NCI-H187 (cell line): ENCODE measurements around the gene CIPC.

ENCODE experiments used
- DNase-seq, 2 experiments: peaks; one replicate each; lab custom pipeline; 2025; lab: John Stamatoyannopoulos, UW

CIPC gene

DNA sequence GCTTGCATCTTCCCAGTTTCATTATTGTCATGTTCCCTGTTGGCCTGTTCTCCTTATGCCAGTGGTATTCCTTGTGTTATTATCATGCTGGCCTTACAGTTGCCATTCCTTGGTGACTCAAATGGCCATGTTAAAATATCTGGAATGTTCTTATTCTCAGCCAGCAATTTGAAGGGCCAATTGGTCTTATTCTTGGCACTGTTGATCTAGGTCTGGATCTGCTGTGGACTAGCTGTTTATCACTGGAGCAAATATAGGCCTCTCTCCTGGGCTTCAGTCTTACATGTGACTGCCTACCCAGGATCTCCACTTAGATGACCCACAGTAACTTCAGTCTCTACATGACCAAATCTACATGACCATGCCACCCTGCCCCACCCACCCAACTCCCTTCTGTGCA lies 5.4 kb downstream of the CIPC start:
- no peak for DNase-seq

DNA sequence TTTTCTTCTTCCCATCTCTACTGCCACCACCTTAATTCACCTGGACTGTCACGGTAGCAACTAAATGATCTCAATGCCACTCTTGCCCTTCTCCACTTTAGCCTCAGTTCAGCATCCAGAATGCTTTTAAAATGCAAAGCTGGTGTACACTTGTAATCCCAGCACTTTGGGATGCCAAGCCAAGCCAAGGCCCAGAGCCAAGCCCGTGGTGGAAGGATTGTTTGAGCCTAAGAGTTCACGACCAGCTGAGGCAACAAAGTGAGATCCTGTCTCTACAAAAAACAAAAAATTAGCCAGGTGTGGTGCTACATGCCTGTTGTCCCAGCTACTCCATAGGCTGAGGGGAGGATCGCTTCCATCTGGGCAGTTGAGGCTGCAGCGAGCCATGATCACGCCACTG lies 5.9 kb downstream of the CIPC start:
- no peak for DNase-seq

DNA sequence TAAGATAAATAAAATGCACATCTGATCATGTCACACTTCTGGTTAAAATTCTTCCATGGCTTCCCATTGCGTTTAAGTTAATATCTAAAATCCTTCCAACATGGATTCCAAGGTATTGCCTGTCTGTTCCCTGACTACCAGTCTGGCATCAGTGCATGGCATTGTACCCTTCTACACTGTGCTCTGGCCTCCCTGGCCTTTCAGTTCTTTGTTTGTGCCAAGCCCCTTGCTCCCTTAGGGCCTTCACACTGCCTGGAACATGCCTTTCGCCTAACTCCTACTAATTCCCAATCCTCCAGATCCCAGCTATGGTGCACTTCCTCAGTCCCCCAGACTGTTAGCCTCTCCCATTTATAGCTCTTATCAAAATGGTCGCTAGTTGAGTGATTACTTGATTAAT lies 6.3 kb downstream of the CIPC start:
- no peak for DNase-seq

DNA sequence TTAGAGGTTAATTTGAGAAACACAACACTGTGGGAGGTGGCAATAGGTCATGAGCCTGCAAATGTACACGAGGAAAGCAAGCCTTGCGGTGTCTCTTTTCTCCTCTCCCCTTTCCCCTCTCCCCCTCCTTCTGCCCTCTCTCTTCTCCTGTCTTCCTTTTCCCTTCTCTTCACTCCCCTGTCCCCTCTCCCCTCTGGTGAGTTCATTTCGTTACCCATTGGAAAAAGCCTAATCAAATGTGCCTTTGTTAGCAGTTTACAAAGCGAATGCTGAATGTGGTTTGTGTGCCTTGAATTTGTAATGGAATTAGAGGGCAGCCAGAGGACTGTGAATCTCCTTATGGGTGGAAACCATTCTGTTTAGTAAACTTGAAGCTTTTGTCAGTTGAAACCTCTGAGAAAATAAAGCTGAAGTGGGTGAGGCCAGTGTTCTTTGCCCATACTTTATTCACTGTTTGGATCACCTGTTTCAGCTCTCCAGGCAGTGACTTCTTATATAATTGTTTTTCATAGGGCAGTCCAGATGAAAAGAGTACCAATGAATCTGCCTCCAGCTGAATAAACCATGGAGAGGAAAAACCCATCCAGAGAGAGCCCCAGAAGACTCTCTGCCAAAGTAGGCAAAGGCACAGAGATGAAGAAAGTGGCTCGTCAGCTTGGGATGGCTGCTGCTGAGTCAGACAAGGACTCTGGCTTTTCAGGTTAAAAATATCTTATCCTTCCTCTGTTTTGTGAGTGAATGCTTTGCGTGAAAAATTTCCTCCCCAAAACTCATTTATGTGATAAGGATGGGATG lies 7.3 kb downstream of the CIPC start:
- no peak for DNase-seq

DNA sequence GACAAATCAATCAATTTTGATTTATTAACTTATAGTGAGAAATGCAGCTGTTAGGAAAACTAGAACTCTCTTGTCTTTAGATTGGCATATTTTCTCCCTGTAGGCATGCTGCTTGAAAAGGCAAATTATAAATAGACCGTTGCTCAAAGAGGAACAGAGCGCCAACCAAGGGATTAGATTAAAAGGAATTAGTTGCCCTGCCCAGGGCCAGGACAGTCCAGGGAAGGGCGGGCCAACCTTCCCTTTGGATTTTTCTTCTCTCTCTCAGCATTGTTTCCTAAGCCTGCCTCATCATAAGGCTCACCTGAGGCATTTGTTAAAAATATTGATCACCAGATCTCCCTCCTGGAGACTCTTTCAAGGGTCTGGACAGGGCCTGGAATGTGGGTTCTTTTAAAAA lies 8.6 kb downstream of the CIPC start:
- no peak for DNase-seq

DNA sequence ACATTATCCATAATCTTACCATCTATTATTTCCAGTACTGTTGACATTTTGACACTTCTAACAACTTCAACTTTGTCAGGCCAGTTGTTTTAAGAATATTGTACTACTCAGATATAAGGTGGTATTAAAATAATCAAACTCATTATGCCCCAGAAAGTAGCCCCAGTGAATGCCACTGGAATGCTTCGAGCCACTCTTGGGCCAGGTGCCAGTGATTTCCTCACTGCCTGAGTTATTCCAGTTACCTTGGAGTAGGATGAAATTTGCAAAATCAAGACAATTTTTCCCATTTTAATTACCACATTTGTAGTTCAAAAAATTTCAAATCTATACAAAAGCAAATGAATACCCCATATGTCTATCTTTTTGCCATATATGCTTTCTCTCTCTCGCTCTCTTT lies 9.2 kb downstream of the CIPC start:
- DNase-seq = no peak

DNA sequence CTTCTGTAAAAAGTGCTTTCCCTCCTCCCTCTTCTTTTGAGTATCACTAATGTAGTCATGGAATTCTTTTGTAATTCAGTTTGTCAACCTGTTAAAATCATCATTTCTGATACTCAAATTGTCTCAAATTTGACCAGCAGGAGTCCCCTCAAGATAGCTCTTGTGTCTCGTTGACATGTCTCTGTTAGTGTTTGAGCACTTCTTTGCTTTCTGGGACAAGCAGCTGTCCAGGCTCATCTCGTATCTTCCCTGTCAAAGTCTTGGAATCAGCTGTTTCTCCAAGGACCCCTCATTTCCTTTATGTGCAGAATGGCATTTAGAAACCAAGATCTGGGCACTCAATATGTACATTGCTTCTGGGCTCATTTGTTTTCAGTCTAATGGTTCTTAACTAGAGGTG lies 10.7 kb downstream of the CIPC start:
- DNase-seq = no peak

DNA sequence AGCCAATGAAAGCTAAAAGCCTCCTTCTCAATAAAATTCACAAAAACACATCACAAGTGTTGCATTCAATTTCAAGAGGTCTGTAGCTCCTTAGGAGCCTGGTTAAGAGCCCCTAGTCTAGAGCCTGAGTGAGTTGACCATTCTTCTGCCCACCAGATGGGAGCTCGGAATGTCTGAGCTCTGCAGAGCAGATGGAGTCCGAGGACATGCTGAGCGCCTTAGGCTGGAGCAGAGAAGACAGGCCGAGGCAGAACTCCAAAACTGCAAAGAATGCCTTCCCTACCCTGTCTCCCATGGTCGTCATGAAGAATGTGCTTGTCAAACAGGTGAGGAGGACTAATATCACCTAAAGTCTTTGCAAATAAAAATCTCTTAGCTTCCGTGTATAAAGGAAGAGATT lies 11.6 kb downstream of the CIPC start:
- DNase-seq = no peak

DNA sequence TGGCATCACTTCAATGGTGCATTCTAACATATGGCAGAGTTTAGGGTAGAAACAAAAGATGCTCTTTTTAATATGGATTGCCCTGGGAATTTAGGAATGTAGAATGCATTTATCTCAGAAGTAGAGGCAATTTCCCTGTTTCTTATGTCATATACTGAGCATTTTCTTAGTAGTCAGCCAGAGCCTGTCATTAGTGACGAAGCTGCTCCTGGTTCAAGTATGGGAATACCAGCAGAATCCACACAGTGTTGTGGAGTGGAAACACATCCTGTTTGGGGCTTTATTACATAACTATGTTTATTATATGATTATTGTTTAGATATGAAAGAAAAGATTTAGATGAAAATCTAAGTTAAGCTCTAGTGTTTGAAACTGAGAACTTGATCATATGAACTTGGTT lies 12.2 kb downstream of the CIPC start:
- DNase-seq = no peak

DNA sequence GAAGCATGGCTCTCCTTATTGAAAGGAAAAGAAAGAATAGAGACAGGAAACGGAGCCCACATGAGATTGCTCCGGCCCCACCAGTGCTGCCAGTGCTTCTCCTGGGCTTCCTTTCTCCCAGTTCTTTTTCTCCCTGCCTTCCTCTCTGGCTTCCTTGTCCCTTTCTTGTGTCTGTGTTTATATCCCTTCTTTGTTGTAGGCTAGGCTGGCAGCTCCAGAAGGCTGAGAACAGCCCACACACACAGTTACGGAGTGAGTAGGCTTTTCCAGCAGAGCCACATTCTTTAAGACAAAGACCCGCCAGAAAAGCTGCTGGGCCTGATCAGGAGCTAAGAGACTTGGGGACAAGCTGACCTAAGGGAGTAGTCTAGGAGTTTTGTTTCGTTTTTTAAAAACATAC lies 13.0 kb downstream of the CIPC start:
- no peak for DNase-seq

DNA sequence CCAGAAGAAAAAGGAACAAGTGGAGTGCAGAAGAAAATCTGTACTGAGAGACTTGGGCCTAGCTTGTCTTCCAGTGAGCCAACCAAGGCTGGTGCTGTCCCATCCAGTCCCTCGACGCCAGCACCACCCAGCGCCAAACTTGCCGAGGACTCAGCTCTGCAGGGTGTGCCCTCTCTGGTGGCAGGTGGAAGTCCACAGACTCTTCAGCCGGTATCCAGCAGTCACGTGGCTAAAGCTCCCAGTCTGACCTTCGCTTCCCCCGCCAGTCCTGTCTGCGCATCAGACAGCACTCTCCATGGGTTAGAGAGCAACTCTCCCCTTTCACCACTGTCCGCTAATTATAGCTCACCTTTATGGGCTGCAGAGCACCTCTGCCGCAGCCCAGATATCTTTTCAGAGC lies 15.6 kb downstream of the CIPC start:
- no peak for DNase-seq

DNA sequence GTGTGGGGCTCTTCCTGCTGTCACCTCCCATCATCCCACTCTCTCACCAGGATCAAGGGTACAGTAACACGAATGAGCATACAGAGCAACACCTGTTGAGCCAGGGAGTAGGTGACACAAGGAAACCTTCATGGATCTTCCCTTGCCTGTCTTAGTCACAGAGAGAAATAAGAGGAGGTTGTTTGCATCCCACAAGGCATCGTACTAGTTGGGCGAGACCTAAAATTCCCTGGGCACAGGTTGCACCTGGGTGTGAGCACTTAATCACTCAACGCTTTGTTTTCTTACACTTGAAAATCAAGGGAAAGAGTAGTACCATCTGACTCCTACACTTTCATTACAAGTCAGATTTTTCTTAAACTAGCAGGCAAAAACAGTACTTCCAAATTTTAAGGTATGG lies 16.6 kb downstream of the CIPC start:
- DNase-seq = no peak

DNA sequence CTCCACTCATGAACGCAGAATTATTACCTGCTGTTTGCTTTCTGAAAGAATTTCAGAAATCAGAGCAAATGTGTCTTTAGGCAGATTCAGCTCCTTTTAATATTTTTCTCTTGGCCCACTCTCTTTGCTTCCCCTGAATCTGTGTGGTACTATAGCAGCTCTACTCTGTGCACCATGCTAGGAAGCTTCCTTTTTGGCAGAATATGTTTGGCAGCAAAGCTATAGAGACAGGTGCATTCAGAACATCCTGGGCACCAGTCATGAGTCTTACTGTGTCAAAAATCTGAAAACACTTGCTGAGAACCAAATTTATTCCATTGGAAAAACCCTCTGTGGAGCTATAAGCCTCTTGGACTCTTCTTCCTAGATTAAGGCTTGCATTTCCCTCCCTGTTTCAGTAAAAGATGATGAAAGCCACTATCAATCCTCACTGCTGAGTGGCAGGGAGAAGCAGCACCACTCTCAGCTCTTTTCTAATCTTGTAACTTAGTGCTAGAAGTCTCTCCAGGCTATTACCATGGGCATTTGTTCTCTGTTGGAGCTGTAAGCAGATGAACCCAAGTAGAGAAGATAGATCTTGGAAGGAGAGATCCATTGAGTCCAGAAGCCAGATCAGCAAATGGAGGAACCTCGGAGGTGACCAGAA lies 18.2 kb downstream of the CIPC start:
- no peak for DNase-seq

DNA sequence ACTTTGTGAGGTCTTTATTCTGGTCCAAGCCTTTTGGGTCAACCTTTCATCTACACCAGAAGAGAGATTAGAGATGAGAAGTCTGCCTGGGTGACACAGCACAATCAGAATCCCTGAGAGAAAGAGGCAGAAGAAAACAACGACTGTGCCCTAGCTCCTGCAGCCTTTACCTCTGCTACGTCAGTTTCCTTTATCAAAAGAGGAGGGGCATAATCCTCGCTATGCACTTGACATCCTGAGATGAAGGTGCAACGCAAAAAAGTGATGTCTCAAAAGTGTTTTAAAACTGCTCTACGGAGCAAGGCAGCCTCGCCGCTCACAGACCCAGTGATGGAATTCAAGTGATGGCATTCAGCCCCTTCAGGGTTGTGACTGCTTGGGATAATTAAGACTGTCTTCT lies 21.8 kb downstream of the CIPC start:
- no peak for DNase-seq

DNA sequence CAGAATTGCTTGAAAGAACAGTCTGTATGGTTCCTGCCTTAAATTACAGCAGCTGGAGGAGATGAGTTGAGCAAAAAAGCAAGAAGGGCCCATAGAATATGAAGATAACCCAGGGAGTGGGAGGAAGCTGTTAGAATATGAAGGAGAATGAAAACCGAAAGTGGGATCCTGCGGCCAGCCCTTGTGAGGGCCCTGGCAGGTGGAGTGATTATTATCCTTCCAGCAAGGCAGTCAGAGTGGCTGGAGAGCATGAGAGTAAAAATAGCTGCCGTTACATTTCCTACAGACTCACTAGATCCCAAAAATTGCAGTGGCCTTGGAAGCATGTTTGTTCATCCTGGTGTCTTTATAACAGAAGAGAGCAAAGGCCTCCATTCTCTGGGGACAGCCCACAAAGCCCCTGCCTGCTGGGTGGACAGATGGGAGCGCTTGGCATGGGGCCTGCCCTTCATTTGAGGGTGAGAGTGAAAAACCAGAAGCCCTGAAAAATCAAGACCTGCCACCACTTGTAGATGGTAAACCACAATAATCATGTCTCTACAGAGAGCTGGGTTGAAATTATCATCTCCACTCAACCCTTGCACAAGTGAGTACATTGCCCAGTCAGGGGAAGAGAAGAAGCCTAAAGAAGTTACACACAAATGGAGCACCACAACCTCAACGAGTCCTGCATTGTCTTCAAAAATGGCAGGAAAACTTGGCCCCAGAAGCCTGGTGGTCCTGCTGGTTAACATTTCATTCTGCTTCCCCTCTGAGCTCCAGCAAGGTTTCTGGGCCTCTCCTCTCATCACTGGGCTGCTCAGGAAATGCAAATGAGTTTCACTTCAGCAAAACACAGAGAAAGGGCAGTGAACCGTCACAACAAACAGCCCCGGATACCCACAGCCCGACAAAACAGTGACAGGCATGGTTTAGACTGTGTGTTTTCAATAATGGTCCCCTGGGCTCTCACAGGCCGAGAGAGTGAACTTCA lies 23.0 kb downstream of the CIPC start:
- peak; percentile 60 to 66 for DNase-seq

DNA sequence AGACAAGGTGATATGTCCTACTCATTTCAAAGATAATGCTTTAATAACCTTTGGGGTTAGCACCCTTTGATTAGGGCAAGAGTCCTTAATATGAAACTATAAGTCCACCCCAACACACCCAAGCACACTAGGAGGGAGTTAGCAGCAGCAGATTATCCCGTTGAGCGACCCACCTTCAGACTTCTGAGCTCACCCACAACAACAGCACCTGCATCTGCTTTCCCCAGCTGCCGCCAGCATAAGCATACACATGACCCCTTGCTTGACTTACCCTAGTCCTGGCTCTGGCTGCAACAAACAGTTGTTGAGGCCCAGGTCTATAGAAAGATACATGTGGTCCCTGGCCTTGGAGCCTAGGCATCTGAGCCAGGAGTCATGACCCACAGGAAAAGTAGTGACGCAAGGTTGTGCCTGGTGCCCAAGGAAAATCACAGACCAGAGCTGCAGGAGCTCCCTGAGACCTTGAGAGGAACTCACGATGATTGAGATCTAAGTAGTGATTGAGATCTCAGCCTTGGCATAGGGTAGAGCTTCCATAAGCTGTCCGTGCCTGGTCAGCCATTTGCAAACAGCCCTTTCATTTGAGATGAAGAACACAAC lies 24.6 kb downstream of the CIPC start:
- DNase-seq = no peak

DNA sequence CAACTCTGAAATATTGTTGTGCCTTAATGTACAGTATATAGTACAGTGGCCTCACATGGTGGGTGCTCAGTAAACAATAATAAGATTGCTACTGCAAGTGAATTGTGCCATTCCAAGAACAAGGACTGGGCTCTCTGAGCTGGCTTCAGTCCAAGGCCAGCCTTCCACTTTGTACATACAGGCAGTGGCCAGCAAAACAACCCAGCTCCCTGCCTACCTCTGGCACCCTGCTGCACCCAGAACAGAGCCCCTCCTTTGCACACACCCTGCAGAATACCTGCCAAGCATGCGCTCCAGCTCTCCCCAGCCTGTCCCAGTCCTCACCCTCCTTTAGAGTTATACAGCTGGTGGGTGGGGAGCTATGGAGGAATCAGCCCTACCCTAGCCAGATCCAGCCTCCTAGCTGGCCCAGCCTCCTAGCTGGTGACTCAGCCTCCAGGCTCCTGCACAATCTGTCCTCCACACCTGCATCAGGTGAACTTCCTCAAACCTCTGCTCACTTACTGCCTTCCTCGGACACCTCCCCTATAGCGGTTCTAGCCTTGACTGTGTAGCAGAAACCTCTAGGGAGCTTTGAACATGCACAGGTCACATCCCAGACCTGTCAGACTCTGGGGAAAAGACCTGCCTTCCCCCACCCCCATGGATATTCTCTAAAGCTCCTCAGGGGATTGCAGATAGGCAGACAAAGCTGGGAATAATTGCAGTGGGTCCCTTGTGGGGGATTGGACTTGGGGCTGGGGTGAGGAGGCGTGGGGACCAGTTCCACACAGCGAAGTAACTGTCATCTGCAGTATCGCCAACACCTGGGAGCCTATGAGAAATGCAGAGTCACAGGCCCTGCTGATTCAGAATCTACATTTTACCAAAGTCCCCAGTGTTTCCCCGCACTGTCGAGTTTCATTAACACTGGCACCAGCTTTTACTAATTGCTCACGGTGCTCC lies 25.6 kb downstream of the CIPC start:
- DNase-seq = no peak

DNA sequence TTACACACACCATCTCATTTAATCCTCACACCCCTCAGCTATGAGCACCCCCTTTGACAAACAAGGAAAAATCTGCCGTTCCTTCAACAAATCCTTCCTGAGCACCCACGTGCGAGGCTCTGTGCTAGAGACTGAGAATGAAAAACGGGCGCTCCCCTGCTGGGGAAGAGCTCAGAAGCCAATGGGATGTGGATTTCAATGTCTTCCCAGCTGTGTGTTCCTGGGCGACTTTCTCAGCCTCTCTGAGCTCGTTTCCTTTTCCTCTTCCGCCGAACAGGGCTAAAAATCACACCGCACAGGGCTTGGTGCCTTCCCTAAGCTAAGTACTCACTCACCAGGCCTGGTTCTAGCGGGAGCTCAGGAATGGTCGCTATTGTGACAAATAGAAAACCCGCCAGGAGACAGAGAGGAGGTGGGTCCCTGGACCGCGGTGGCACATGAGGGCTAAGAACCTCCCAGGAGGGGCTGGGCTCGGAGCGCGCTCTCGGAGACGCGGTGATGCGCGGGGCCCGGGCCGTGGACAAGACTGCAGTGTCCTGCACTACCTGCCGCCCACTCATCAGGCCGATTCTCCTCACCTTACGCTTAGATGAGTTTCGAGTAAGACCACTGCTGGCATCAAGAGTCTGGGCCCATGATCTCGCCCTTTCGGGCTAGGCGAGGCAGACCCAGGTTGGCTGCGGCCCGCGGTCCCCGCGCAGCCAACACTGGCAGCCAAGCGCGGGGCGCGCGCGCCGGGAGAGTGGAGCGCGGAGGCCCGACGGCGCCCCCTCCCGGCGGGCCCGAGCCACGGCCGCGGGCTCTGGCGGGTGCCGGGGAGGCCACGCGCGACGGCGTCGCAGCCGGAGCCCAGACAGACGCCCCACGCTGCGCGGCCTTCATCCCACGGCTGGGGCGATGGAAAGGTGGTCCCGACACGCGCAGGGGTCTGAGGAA lies 26.6 kb downstream of the CIPC start:
- DNase-seq = no peak

DNA sequence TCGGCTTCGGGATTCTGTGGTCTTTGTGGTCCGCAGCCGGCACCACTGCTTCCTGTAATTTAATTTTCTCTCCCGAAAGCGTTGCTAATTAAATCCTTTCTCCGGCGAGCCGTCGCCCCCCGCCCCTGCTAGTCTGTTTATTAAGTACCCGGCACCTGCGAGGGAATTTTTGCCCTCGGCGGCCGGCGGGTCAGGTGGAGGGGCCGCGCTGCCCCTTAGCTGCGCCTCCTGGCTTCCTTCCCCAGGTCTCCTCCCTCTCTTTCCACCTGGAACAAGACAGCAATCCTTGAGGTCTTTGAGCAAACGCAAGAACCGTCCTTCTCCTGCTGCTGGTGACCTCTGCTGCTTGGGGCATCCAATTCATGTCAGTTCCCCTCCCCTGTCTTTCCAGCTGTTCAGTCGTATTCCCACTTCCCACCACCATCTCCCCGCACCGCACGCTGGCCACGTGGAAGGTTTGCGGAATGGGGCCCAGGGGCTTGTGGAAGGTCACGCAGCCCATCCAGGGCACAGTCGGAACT lies 27.3 kb downstream of the CIPC start:
- no peak for DNase-seq

DNA sequence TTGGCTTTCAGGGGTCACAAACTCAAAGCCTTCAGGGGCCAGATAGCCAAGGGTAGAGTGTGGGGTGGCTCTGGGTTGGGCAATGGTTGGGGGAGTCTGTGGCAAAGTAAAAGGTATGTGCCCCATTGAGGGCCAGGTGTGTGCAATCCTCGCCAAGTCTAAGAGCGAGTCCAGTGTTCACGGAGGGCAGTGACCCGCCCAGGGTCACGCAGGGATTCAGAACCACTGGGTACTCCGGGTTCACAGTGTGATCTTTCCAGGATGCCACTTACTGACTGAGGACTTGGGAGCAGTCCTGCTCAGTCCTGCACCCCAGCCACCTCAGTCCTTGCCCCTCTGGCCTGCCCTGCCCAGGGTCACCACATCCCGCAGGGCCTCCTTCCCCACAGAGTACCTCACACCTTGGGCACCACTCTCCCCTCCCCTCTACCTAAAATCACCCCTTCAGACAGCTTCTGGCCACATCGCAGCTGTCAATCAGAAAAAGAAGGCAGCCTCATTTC lies 27.8 kb downstream of the CIPC start:
- no peak for DNase-seq
